DMS 273 treated with DMSO at 0.1 percent for 48 hours (cell line): ENCODE results near the gene LAMTOR1.
A peak's percentile ranks its signal among the peaks of the same experiment; 100 is the strongest.

Experiments used
- DNase-seq: peaks from one replicate; lab custom pipeline; 2025; lab: John Stamatoyannopoulos, UW

LAMTOR1 gene

GRCh38 chr11:72081184-72081644 is 21.9 kb downstream of the LAMTOR1 start:
- DNase-seq: no peak

GRCh38 chr11:72080326-72081183 is 22.5 kb downstream of the LAMTOR1 start, which contains the start of the genes LRRC51 and NUMA1:
TSS of gene LRRC51 (plus strand) at chr11:72080850. CDS start at chr11:72089084, 8,234 bp downstream.
TSS of gene NUMA1 (minus strand) at chr11:72080542. CDS start at chr11:72035943, 44,599 bp downstream.
- DNase-seq: peak; percentile 99

GRCh38 chr11:72079819-72080325 is 23.2 kb downstream of the LAMTOR1 start:
- DNase-seq: peak; percentile 46

- no peak for DNase-seq
Measured at GRCh38 chr11:72078477-72078876, 24.6 kb downstream of the LAMTOR1 start.

GRCh38 chr11:72075756-72076155 is 27.3 kb downstream of the LAMTOR1 start:
- DNase-seq: no peak

- DNase-seq: no peak
Measured at GRCh38 chr11:72075109-72075508, 28.0 kb downstream of the LAMTOR1 start.

- DNase-seq: no peak
Measured at GRCh38 chr11:72072348-72072747, 30.7 kb downstream of the LAMTOR1 start.

- DNase-seq: no peak
Measured at GRCh38 chr11:72070491-72070890, 32.6 kb downstream of the LAMTOR1 start.

GRCh38 chr11:72069787-72070251 is 33.3 kb downstream of the LAMTOR1 start:
- no peak for DNase-seq

GRCh38 chr11:72069200-72069599 is 33.9 kb downstream of the LAMTOR1 start:
- no peak for DNase-seq

- DNase-seq: no peak
Measured at GRCh38 chr11:72067676-72068075, 35.4 kb downstream of the LAMTOR1 start.

- DNase-seq: no peak
Measured at GRCh38 chr11:72067266-72067665, 35.8 kb downstream of the LAMTOR1 start.

GRCh38 chr11:72066855-72067254 is 36.2 kb downstream of the LAMTOR1 start:
- DNase-seq: no peak

GRCh38 chr11:72061739-72062396 is 41.2 kb downstream of the LAMTOR1 start:
- no peak for DNase-seq

GRCh38 chr11:72058416-72059034 is 44.6 kb downstream of the LAMTOR1 start:
- DNase-seq: no peak

GRCh38 chr11:72048766-72049460 is 54.2 kb downstream of the LAMTOR1 start:
- DNase-seq: no peak
